Endothelial cell of umbilical vein (primary cell): ENCODE measurements around the gene DSE. TPM values are rescaled to one million over a fixed set of nuclear protein-coding genes. Genes with fewer than 3 reads are reported as not detected.
A peak's percentile ranks its signal among the peaks of the same experiment; 100 is the strongest.

Experiments used
- BruUV-seq: library from RNA; stranded (reverse); fragments of 400-500 nt; replicated peaks from 2 replicates; lab custom pipeline; 2021; lab: Mats Ljungman, UMichigan
- CTCF ChIA-PET: fragments of 300-600, 350-600 bp; sonication (Branson Sonifier 250); formaldehyde crosslinking; loops from one replicate; lab custom pipeline; 2021; ENCODE audit warnings: antibody characterized with exemption, inconsistent platforms; lab: Charles Lee
- POLR2A ChIA-PET: fragments of 300-600, 350-600 bp; sonication (Branson Sonifier 250); formaldehyde crosslinking; loops from one replicate; lab custom pipeline; 2021; ENCODE audit warnings: antibody characterized with exemption, inconsistent platforms; lab: Charles Lee
- DNase-seq: peaks from one replicate; pipeline ENCODE4 v3.0.0-alpha.2; 2011; ENCODE audit warnings: low read depth, low spot score
- FAIRE-seq: peaks from 2 replicates; lab custom pipeline; 2011; peaks lifted over from hg19 to GRCh38; lab: Jason Lieb, UNC
- H2AFZ ChIP-seq: 2 replicates; pipeline ENCODE4 v1.6.0; 2012; ENCODE audit warnings: low read depth, low read length, control low read depth, inconsistent platforms
- H3K27ac ChIP-seq: 2 replicates; pipeline ENCODE4 v1.5.1; 2011; ENCODE audit warnings: low read depth, mild to moderate bottlenecking, control low read depth, low read length, moderate library complexity; ENCODE audit not compliant: insufficient read depth
- H3K27me3 ChIP-seq, 2 experiments: 2 replicates each; pipeline versions ENCODE4 v1.6.0 to v1.6.1; 2011; ENCODE audit warnings: low read length in 2 of 2, mixed read lengths in 1 of 2; ENCODE audit not compliant: control insufficient read depth in 2 of 2, insufficient read depth in 2 of 2
- H3K36me3 ChIP-seq, 2 experiments: 2 replicates in 1 of 2; 3 replicates in 1 of 2; pipeline ENCODE4 v1.5.1; 2011; ENCODE audit warnings: low read length in 2 of 2, mild to moderate bottlenecking in 1 of 2, moderate library complexity in 1 of 2; ENCODE audit not compliant: control insufficient read depth in 2 of 2, insufficient read depth in 2 of 2; ENCODE audit errors: extremely low read depth in 1 of 2
- H3K4me1 ChIP-seq: 3 replicates; pipeline ENCODE4 v1.5.1; 2011; ENCODE audit warnings: mild to moderate bottlenecking, low read length; ENCODE audit not compliant: control insufficient read depth, insufficient read depth; ENCODE audit errors: extremely low read depth
- H3K4me2 ChIP-seq: 2 replicates; pipeline ENCODE4 v1.6.1; 2011; ENCODE audit warnings: low read length, control low read depth, mixed read lengths; ENCODE audit not compliant: insufficient read depth
- H3K4me3 ChIP-seq, 3 experiments: fragments of 200-600 bp in 1 of 3; sonication (generic), shearing (Covaris generic) in 1 of 3; replicated peaks in 1 of 3; 2 replicates each; pipeline ENCODE4 v1.5.1; 2011 to 2016; ENCODE audit warnings: control low read depth in 3 of 3, low read length in 3 of 3, mild to moderate bottlenecking in 2 of 3, inconsistent platforms in 1 of 3, low read depth in 1 of 3, moderate library complexity in 1 of 3; ENCODE audit not compliant: insufficient read depth in 1 of 3
- H3K79me2 ChIP-seq: 2 replicates; pipeline ENCODE4 v1.6.0; 2012; ENCODE audit warnings: low read length, inconsistent platforms; ENCODE audit not compliant: control insufficient read depth, insufficient read depth
- H3K9ac ChIP-seq: replicated peaks from 2 replicates; pipeline ENCODE3; 2011; ENCODE audit warnings: low read length, control low read depth; ENCODE audit not compliant: insufficient read depth; ENCODE audit errors: extremely low read depth
- H3K9me1 ChIP-seq: replicated peaks from 3 replicates; pipeline ENCODE4 v1.6.0; 2011; ENCODE audit warnings: mild to moderate bottlenecking, low read length; ENCODE audit not compliant: control insufficient read depth, insufficient read depth; ENCODE audit errors: extremely low read depth
- H3K9me3 ChIP-seq: replicated peaks from 2 replicates; pipeline ENCODE4 v1.5.1; 2012; ENCODE audit warnings: low read length, inconsistent platforms; ENCODE audit not compliant: control insufficient read depth, insufficient read depth
- H4K20me1 ChIP-seq: replicated peaks from 2 replicates; pipeline ENCODE3; 2011; ENCODE audit warnings: mild to moderate bottlenecking, low read length; ENCODE audit not compliant: control insufficient read depth, insufficient read depth; ENCODE audit errors: extremely low read depth
- EZH2 ChIP-seq: IDR thresholded peaks from 2 replicates; pipeline ENCODE4 v1.6.1; 2012; ENCODE audit warnings: borderline replicate concordance, low read depth, mild to moderate bottlenecking, moderate library complexity, low read length, inconsistent platforms; ENCODE audit not compliant: severe bottlenecking
- FOS ChIP-seq: IDR thresholded peaks from 2 replicates; pipeline ENCODE4 v1.6.1; 2011; ENCODE audit warnings: mild to moderate bottlenecking, low read length, moderate library complexity, borderline replicate concordance; ENCODE audit not compliant: insufficient read depth
- GATA2 ChIP-seq: IDR thresholded peaks from 2 replicates; pipeline ENCODE4 v1.7.0; 2011; ENCODE audit warnings: low read depth, mild to moderate bottlenecking, moderate library complexity, mixed read lengths, low read length; ENCODE audit not compliant: insufficient read length, insufficient read depth
- JUN ChIP-seq: IDR thresholded peaks from 2 replicates; pipeline ENCODE4 v1.6.1; 2011; ENCODE audit warnings: borderline replicate concordance, low read depth; ENCODE audit not compliant: insufficient read length, insufficient read depth
- MAX ChIP-seq: IDR thresholded peaks from 2 replicates; pipeline ENCODE4 v1.6.1; 2011; ENCODE audit not compliant: insufficient read depth, insufficient read length
- MYC ChIP-seq: IDR thresholded peaks from one replicate; pipeline ENCODE4 v1.6.1; 2011; ENCODE audit warnings: mild to moderate bottlenecking, low read depth, low read length
- POLR2A ChIP-seq: IDR thresholded peaks from 2 replicates; pipeline ENCODE4 v1.6.1; 2012; ENCODE audit warnings: low read depth, mild to moderate bottlenecking, control low read depth, low read length
- POLR2AphosphoS5 ChIP-seq: IDR thresholded peaks from 2 replicates; pipeline ENCODE4 v1.6.1; 2012; ENCODE audit warnings: low read depth, mild to moderate bottlenecking, control low read depth, low read length, moderate library complexity; ENCODE audit not compliant: insufficient read depth
- dilution Hi-C: fragments of 300-500 bp; cut with MboI; formaldehyde crosslinking; loops from one replicate; pipeline ENCODE4 v1.15.0; 2019; ENCODE audit warnings: low sequenced_read_pairs; ENCODE audit not compliant: extremely low pct_ligation_motif_present
- intact Hi-C: fragments of 100-400 bp; cut with micrococcal nuclease; formaldehyde crosslinking; loops from one replicate; pipeline ENCODE4 v1.10.0; 2022
- polyA plus RNA-seq, 4 experiments: library from polyadenylated mRNA; depleted of rRNA in 3 of 4; stranded (reverse) in 3 of 4; unstranded in 1 of 4; fragments of >200 nt; gene quantifications; 2 replicates each; pipeline versions ENCODE4 v1.2.1 to v1.2.3, GENCODE V29; 2011 to 2012; ENCODE audit warnings: missing spikeins in 1 of 4
- total RNA-seq: library from RNA; stranded (reverse); gene quantifications from 2 replicates; pipeline ENCODE4 v1.2.3, GENCODE V29; 2021
- TF ChIP-seq, protein P1 (sequence below), 2 donors: IDR thresholded peaks; 1 replicate in 1 of 2; 2 replicates in 1 of 2; pipeline ENCODE4 v1.5.1; 2011; ENCODE audit warnings: low read length in 2 of 2, mild to moderate bottlenecking in 2 of 2, moderate library complexity in 2 of 2, control low read depth in 1 of 2, inconsistent platforms in 1 of 2, low read depth in 1 of 2; ENCODE audit not compliant: insufficient read depth in 1 of 2; ENCODE audit errors: extremely low read depth in 1 of 2

The DSE gene
- total and polyA plus RNA-seq, 2 donors (not counting 3 experiments of a cell fraction or from before 2014, with no cell fraction given): 12.0 to 25.0 TPM

- intact Hi-C loops (loop anchor here (2.0 to 5.0 kb wide), 5 partner anchors 41 to 202 kb away; partner anchors contain the start of genes CALHM5 and RWDD1), dilution Hi-C loops (no loop called here)
- H4K20me1 ChIP-seq: no peaks in the 10 kb centered on the region
- peak overlapping the region; percentile 48 for H2AFZ ChIP-seq
- H3K27me3 ChIP-seq: no peaks in the 10 kb centered on the region
- POLR2A ChIA-PET: interaction anchor here (1.4 kb wide), 1 partner anchor 19 kb away, joined by 3 read pairs; no protein-coding TSS in a partner anchor
- H3K4me1 ChIP-seq: peaks cover 6% of the 10 kb centered on the region
- H3K79me2 ChIP-seq: no peaks in the 10 kb centered on the region
- FAIRE-seq: no peak
- H3K9me3 ChIP-seq: no peaks in the 10 kb centered on the region
- no peak for DNase-seq
- peak overlapping the region; percentile 71 to 82 (median 81) for H3K4me3 ChIP-seq
- TF ChIP-seq FOS (no peak), GATA2 (no peak), MAX (no peak), EZH2 (no peak), POLR2AphosphoS5 (no peak), POLR2A (no peak), JUN (no peak), MYC (no peak)
- TF ChIP-seq, protein P1, sequence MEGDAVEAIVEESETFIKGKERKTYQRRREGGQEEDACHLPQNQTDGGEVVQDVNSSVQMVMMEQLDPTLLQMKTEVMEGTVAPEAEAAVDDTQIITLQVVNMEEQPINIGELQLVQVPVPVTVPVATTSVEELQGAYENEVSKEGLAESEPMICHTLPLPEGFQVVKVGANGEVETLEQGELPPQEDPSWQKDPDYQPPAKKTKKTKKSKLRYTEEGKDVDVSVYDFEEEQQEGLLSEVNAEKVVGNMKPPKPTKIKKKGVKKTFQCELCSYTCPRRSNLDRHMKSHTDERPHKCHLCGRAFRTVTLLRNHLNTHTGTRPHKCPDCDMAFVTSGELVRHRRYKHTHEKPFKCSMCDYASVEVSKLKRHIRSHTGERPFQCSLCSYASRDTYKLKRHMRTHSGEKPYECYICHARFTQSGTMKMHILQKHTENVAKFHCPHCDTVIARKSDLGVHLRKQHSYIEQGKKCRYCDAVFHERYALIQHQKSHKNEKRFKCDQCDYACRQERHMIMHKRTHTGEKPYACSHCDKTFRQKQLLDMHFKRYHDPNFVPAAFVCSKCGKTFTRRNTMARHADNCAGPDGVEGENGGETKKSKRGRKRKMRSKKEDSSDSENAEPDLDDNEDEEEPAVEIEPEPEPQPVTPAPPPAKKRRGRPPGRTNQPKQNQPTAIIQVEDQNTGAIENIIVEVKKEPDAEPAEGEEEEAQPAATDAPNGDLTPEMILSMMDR (IDR thresholded peaks at IDR 0.05; ENCODE audit: extremely low read depth in 1 of 2, insufficient read depth in 1 of 2, low read depth in 1 of 2, low read length in 2 of 2): no peak
- CTCF ChIA-PET: interaction anchor here (1.2 to 2.2 kb wide), 5 partner anchors 82 to 191 kb away, joined by 4 to 26 read pairs (median 9); partner anchors contain the start of gene CALHM5
- H3K9ac ChIP-seq: peak overlapping the region; percentile 48
- TSS peak; percentile 57 for BruUV-seq
- H3K4me2 ChIP-seq: peak overlapping the region; percentile 95
- H3K9me1 ChIP-seq: no peaks in the 10 kb centered on the region
- no peaks in the 10 kb centered on the region for H3K36me3 ChIP-seq
- peak overlapping the region; percentile 32 for H3K27ac ChIP-seq
Measured at GRCh38 chr6:116369964-116370759, 585 bp upstream of the DSE start.
